Small intestine (tissue), 7 donors: ENCODE measurements around the gene PRPF4. TPM values are rescaled to one million over a fixed set of nuclear protein-coding genes. Genes with fewer than 3 reads are reported as not detected.
"Not testable (repeated sequence)": the region's sequence is repeated elsewhere in the genome, so short reads cannot be mapped to it uniquely, and the experiment has no call there.

Source experiments
- DNase-seq, 2 donors: peaks; one replicate each; pipeline versions ENCODE4 v3.0.0 to v3.0.0-alpha.2; 2013
- FAIRE-seq: peaks from 2 replicates; lab custom pipeline; 2012; peaks lifted over from hg19 to GRCh38; lab: Jason Lieb, UNC
- H3K27ac ChIP-seq, 3 donors: one replicate each; pipeline ENCODE4 v1.5.1; 2013; ENCODE audit warnings: low read length in 2 of 3, mild to moderate bottlenecking in 2 of 3, control low read depth in 1 of 3, inconsistent platforms in 1 of 3, low read depth in 1 of 3, moderate library complexity in 1 of 3
- H3K27me3 ChIP-seq, 3 donors: one replicate each; pipeline ENCODE4 v1.6.1; 2013; ENCODE audit warnings: low read length in 3 of 3, inconsistent platforms in 1 of 3; ENCODE audit not compliant: control insufficient read depth in 3 of 3, insufficient read depth in 3 of 3
- H3K36me3 ChIP-seq, 3 donors: one replicate each; pipeline ENCODE4 v1.6.1; 2013; ENCODE audit warnings: low read length in 3 of 3, inconsistent platforms in 1 of 3, low read depth in 1 of 3, mild to moderate bottlenecking in 1 of 3, moderate library complexity in 1 of 3; ENCODE audit not compliant: control insufficient read depth in 3 of 3, insufficient read depth in 2 of 3
- H3K4me1 ChIP-seq, 3 donors: one replicate each; pipeline ENCODE4 v1.6.1; 2013; ENCODE audit warnings: low read length in 2 of 3, inconsistent platforms in 1 of 3, low read depth in 1 of 3, mild to moderate bottlenecking in 1 of 3, moderate library complexity in 1 of 3; ENCODE audit not compliant: control insufficient read depth in 3 of 3, insufficient read depth in 2 of 3
- H3K4me3 ChIP-seq, 3 donors: one replicate each; pipeline ENCODE4 v1.5.1; 2013; ENCODE audit warnings: low read length in 3 of 3, control low read depth in 1 of 3, inconsistent platforms in 1 of 3, low read depth in 1 of 3, mild to moderate bottlenecking in 1 of 3, moderate library complexity in 1 of 3
- H3K9me3 ChIP-seq, 2 donors: one replicate each; pipeline ENCODE4 v1.6.1; 2013; ENCODE audit warnings: low read depth in 1 of 2, low read length in 1 of 2; ENCODE audit not compliant: control insufficient read depth in 2 of 2, insufficient read depth in 1 of 2
- WGBS, 3 donors: extraction: QIAGEN DNeasy Blood & Tissue Kit; methylation state at CpG; one replicate each; pipeline ENCODE4 v1.1.7; 2013; 5-methylcytosine and 5-hydroxymethylcytosine counted together
- polyA plus RNA-seq, 4 donors: library from polyadenylated mRNA; stranded (reverse) in 3 of 4; unstranded in 1 of 4; fragments of 200-250 nt in 3 of 4; fragments of 120-200 nt in 1 of 4; gene quantifications; one replicate each; pipeline versions ENCODE4 v1.2.1 to v1.2.3, GENCODE V29; 2013
- donor health status: healthy with polysubstance abuse.
- donor health status: control.
- donor health status: control.
- donor health status: Bipolar disorder and iron deficiency.
- donor health status: healthy.

Gene PRPF4
- polyA plus RNA-seq, 4 donors, result 7.6 to 21.6 (median 11.3) TPM

DNA sequence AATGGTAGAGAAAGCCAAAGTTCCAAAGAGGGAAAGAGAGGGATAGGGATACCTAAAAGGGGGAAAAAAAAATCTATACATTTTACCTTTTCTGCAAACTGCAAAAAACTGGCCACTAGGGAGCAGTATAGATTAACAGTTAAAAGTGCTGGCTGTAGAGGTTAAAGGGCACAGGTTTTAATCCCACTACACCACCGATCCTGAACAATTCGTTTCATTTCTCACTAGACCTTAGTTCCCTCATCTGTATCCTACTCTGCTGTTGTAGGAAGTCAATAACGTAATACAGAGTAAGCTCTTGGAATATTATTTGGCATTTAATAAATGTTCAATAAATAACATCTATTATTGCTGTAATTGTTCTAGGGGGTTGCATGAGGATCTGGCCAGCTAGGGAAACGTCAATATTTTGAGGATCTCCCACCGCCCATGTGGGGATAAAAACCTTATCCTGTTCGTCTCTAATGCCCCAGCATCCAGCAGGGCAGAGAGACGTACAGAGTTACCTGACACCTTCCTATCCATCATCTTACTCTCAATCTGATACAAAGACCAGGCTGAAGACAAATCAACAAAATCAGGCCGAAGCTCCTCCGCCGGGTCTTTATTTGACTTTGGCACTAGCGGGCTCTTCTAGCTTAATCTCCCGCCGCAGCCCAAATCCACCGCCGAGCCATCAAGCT is 843 bp upstream of the PRPF4 start:
- H3K4me3 ChIP-seq, result peak overlapping the region; percentile 56 to 84 (median 73)
- 0% methylated on average over 15 of the region's 15 CpGs for WGBS, 3 donors
- FAIRE-seq (no peak), DNase-seq (peak; percentile 74 to 79)
- H3K9me3 ChIP-seq, result no peaks in the 10 kb centered on the region
- H3K4me1 ChIP-seq, result peaks cover 3 to 13% (median 4%) of the 10 kb centered on the region in 3 donors
- peak overlapping the region; percentile 73 to 95 (median 94) for H3K27ac ChIP-seq
- peaks cover 15 to 26% (median 18%) of the 10 kb centered on the region in 3 donors for H3K36me3 ChIP-seq
- H3K27me3 ChIP-seq, result no peaks in the 10 kb centered on the region

- no peaks in the 10 kb centered on the region for H3K27me3 ChIP-seq
- FAIRE-seq (no peak), DNase-seq (no peak)
- H3K9me3 ChIP-seq, result no peaks in the 10 kb centered on the region
- no peak overlapping the region for H3K27ac ChIP-seq
- H3K4me1 ChIP-seq, result peaks cover 0 to 7% (median 4%) of the 10 kb centered on the region in 3 donors
- H3K36me3 ChIP-seq, result peaks cover 12 to 31% (median 17%) of the 10 kb centered on the region in 3 donors
- 38 to 71% (median 65%) methylated on average over 4 of the region's 4 CpGs for WGBS, 3 donors
- no peak overlapping the region for H3K4me3 ChIP-seq
These were observed 3.4 kb downstream of the PRPF4 start for GRCh38 chr9:113278840-113279239.

- FAIRE-seq, result no peak
- peaks cover 18 to 39% (median 19%) of the 10 kb centered on the region in 3 donors for H3K36me3 ChIP-seq
These were observed 5.9 kb downstream of the PRPF4 start for GRCh38 chr9:113281356-113281755.

DNA sequence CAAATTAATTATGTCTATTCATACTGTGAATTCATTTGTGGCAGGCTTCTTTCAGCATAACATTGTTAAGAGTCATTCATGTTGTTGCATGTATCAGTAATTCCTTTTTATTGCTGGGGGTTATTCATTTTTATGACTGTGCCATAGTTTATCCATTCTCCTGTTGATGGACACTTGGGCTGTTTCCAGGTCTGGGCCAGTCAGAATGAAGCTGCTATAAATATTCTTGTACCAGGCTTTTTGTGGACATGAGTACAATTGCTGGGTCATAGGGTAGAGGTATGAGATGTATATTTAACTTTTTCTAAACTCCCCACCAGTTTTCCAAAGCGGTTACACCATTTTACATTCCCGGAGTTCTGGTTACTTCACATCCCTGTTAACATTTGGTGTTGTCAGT is 13.6 kb downstream of the PRPF4 start:
- 30 to 83% (median 50%) methylated on average over 2 of the region's 2 CpGs for WGBS, 3 donors
- H3K27me3 ChIP-seq, result no peaks in the 10 kb centered on the region

More at GRCh38 chr9:113281356-113281755, 5.9 kb downstream of the PRPF4 start:
- no peak overlapping the region for H3K4me3 ChIP-seq
- no peak overlapping the region for H3K27ac ChIP-seq
- no peaks in the 10 kb centered on the region for H3K9me3 ChIP-seq
- DNase-seq, result no peak
- H3K4me1 ChIP-seq, result peaks cover 0 to 3% (median 1%) of the 10 kb centered on the region in 3 donors
- WGBS, 3 donors, result 92 to 98% (median 98%) methylated on average over 4 of the region's 4 CpGs
- H3K27me3 ChIP-seq, result no peaks in the 10 kb centered on the region

GRCh38 chr9:113290052-113290607 is 14.7 kb downstream of the PRPF4 start:
- Histone ChIP-seq H3K4me1 (peaks cover 0 to 6% (median 0%) of the 10 kb centered on the region in 3 donors), H3K9me3 (no peaks in the 10 kb centered on the region), H3K27ac (no peak overlapping the region), H3K36me3 (peaks cover 11 to 45% (median 18%) of the 10 kb centered on the region in 3 donors), H3K27me3 (no peaks in the 10 kb centered on the region), H3K4me3 (no peak overlapping the region)
- 83 to 90% (median 88%) methylated on average over 6 of the region's 6 CpGs for WGBS, 3 donors
- FAIRE-seq, result no peak
- DNase-seq, result no peak

More for the DNA sequence above, 13.6 kb downstream of the PRPF4 start:
- no peak for FAIRE-seq
- Histone ChIP-seq H3K36me3 (peaks cover 11 to 47% (median 20%) of the 10 kb centered on the region in 3 donors), H3K9me3 (no peaks in the 10 kb centered on the region), H3K4me3 (no peak overlapping the region), H3K27ac (peak overlapping the region in 1 of 3 donors; percentile 25), H3K4me1 (peaks cover 0 to 6% (median 0%) of the 10 kb centered on the region in 3 donors)
- peak; percentile 56 to 86 for DNase-seq

DNA sequence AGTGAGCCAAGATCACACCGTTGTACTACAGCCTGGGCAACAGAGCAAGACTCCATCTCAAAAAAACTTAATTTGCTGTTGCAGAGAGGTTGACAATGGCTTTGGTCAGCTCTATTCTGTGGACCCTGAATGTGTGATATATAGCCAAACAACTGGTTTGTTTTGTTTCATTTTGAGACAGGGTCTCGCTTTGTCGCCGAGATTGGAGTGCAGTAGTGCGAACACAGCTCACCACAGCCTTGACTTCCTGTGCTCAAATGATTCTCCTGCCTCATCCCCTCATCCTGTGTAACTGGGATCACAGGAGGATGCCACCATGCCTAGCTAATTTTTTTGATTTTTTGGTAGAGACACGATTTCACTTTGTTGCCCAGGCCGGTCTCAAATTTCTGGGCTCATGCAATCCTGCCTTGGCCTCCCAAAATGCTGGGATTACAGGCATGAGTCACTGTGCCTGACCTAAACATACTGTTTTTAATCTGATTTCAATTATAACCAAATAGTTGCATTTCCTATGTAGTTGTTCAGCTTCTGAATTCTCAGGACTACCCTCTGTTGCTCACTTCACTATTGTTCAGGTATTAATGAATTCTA is 17.9 kb downstream of the PRPF4 start:
- Histone ChIP-seq H3K4me3 (no peak overlapping the region), H3K27ac (no peak overlapping the region), H3K9me3 (no peaks in the 10 kb centered on the region), H3K36me3 (peaks cover 8 to 32% (median 11%) of the 10 kb centered on the region in 3 donors), H3K27me3 (no peaks in the 10 kb centered on the region), H3K4me1 (peaks cover 0 to 6% (median 0%) of the 10 kb centered on the region in 3 donors)
- DNase-seq (no peak), FAIRE-seq (no peak)
- WGBS, 3 donors, result 76 to 88% (median 82%) methylated on average over 7 of the region's 7 CpGs

DNA sequence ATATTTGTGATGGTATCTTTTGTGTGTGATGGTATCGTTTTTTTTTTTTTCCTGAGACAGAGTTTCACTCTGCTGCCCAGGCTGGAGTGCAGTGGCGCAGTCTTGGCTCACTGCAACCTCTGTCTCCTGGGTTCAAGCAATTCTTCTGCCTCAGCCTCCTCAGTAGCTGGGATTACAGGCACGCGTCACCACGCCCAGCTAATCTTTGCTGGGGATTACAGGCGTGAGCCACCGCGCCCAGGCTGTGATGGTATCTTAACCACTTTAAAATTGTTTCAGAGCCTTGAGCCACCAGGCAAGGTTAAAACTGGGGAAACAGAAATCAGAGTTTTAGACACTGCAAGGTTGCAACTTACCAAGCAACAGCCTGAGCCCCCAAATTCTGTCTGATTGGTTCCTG is 20.8 kb downstream of the PRPF4 start:
- DNase-seq, result peak in 1 of 2 donors; percentile 46
- WGBS, 3 donors, result 35 to 63% (median 36%) methylated on average over 8 of the region's 8 CpGs
- H3K27me3 ChIP-seq, H3K27ac ChIP-seq, FAIRE-seq, H3K4me3 ChIP-seq, H3K4me1 ChIP-seq, H3K9me3 ChIP-seq: not testable (repeated sequence)
- H3K36me3 ChIP-seq, result peaks cover 6 to 19% (median 8%) of the 10 kb centered on the region in 3 donors

GRCh38 chr9:113296796-113297558 is 21.5 kb downstream of the PRPF4 start:
- WGBS, 3 donors, result 81 to 83% (median 81%) methylated on average over 9 of the region's 9 CpGs
- no peak for DNase-seq
- Histone ChIP-seq H3K36me3 (peaks cover 4 to 12% (median 7%) of the 10 kb centered on the region in 3 donors), H3K9me3 (no peaks in the 10 kb centered on the region), H3K4me3 (no peak overlapping the region), H3K27me3 (no peaks in the 10 kb centered on the region), H3K27ac (no peak overlapping the region), H3K4me1 (peaks cover 0 to 5% (median 0%) of the 10 kb centered on the region in 3 donors)
- no peak for FAIRE-seq
